HG02678 (cell line): Measurements from ENCODE around the gene SFTPB.
"Not testable (repeated sequence)": the region's sequence is repeated elsewhere in the genome, so short reads cannot be mapped to it uniquely, and the experiment has no call there.

Source experiments
- ATAC-seq: cut with Tn5 transposase; IDR thresholded peaks from one replicate; pipeline ENCODE4 v1.9.1; 2021; ENCODE audit warnings: mild to moderate bottlenecking, moderate library complexity; ENCODE audit not compliant: unreplicated experiment

SFTPB gene

GRCh38 chr2:85678377-85678776, 10.4 kb upstream of the SFTPB start:
- ATAC-seq: no peak

GRCh38 chr2:85675866-85676548, 8.0 kb upstream of the SFTPB start:
- no peak for ATAC-seq

GRCh38 chr2:85675427-85675826, 7.4 kb upstream of the SFTPB start:
- ATAC-seq: no peak

DNA sequence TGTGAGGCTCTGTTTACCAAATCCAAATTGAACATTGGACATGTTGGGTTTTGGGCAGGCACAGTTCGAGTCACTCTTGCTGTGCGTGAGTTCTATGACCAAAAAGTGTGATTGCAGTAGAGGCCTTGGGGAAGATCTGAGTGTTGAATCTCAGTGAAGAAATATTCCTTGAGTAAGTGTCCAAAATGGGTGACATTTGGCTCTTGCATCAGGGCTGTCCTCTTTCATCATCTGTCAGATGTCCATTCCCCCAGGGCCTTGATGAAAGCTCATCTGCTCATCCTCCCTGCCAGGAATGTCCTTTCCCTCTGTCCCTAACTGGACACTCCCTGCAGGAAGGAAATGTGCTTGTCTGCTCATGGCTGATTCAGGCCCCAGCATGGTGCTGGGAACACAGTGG, 6.4 kb upstream of the SFTPB start:
- no peak for ATAC-seq

DNA sequence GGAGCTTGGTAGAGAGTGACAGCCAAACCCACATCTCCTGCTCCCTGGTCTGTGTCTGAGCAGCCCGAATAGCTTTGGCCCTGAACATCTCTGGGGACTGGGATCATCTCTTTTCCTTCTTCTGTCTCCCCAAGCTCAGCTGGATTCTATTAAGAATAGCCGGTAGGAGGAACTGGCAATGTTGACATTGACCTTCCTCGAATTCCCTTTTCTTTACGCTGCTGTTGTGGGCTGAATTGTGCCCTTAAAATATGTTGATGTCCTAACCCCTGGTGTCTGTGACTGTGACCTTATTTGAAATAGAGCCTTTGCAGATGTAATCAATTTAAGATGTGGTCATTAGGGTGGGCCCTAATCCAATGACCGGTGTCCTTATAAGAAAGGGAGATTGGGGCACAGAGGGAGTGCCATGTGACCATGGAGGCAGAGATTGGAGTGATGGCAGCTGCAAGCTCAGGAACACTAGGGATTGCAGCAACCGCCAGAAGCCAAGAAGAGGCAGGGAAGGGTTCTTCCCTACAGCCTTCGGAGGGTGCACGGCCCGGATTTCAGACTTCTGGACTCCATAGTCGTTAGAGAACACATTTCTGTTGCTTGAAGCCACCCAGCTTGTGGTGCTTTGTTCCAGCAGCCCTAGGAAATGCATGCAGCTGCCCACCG, 5.8 kb upstream of the SFTPB start:
- ATAC-seq: no peak

DNA sequence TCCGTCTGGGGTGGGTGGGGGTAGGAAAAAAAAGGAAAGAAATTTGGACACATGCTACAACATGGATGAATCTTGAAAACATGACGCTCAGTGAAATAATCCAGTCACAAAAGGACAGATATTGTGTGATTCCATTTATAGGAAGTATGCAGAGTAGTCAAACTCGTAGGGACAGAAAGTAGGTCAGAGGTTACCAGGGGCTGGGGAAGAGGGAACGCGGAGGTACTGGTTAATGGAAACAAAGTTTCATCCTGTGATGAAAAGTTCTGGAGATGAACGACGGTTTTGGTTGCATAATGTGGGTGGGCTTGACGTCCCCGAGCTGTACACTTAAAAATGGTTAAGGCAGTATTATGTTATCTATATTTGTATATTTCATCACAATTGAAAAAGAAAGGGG, 4.5 kb upstream of the SFTPB start:
- no peak for ATAC-seq

DNA sequence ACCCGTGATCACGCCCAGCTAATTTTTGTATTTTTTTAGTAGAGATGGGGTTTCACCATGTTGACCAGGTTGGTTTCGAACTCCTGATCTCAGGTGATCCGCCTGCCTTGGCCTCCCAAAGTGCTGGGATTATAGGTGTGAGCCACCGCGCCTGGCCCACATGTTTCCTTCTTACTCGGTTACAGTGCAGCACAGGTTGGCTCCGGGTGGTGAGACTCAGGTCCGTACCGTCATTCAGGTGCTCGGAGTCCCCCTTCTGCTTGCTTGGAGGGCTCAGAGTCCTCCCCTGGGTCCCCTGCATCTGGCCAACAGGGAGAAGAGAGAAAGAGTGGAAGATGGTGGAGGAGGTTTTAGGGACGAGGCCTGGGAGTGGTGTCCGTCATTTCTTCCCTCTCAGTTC, 2.4 kb upstream of the SFTPB start:
- ATAC-seq: not testable (repeated sequence)

- peak; percentile 82 for ATAC-seq
These were observed 1.6 kb upstream of the SFTPB start for GRCh38 chr2:85669549-85669948.

- no peak for ATAC-seq
These were observed 801 bp upstream of the SFTPB start for GRCh38 chr2:85668857-85669142.

- ATAC-seq: no peak
These were observed 414 bp downstream of the SFTPB start for GRCh38 chr2:85667561-85668008.

GRCh38 chr2:85666435-85667316, 1.3 kb downstream of the SFTPB start:
- no peak for ATAC-seq

GRCh38 chr2:85666016-85666415, 2.0 kb downstream of the SFTPB start:
- ATAC-seq: no peak

DNA sequence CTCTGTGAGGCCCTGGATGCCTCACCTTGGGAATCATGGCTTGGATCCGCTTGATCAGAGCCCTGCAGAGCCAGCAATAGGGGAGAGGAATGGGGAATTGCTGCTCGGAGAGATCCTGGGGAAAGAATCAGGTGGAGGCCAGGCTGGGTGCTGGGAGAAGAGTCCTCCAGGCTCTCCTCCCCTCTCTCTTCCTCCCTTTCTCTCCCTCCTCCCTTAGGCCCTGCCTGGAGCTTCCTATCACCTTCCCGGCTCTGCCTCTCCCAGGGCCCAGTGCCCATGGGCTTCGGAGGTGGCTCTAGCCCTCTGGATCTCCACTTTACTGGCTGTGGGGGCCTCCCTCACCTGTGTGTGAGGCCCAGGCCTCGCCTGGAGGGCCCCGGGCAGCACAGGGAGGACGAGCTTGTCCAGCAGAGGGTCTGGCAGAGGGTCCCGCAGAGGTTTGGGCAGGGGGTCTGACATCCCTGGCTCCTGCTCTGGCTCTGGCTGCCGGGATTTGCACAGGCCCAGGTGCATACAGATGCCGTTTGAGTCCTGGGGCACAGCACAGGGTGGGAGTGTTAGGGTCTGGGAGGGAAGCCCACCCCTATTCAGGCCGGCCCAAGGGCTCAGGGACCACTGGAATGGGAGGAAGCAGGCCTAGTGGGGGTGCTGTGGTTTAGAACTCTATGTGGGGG, 2.6 kb downstream of the SFTPB start:
- no peak for ATAC-seq

- ATAC-seq: no peak
These were observed 4.1 kb downstream of the SFTPB start for GRCh38 chr2:85663594-85664565.

GRCh38 chr2:85662899-85663593, 5.0 kb downstream of the SFTPB start:
- ATAC-seq: no peak

- no peak for ATAC-seq
These were observed 6.7 kb downstream of the SFTPB start for GRCh38 chr2:85661139-85661858.

DNA sequence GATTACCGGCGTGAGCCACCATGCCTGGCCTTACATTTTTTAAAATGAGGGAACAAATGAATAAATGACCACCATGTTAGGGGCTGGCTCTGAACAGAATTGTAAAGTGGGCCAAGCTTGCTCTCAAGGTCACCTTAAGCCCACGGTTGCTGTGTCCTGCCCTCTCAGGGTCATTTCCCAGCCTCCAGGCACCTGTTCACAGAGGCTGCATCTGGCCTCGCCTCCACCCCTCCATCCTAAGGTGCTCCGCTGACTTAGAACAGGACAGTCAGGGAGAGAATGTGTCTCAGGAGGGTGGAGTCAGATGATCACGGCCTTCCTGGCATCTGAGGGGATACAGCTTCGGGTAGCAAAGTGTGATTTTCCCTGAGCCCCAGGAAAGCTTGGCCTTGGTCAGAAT, 7.3 kb downstream of the SFTPB start:
- no peak for ATAC-seq

GRCh38 chr2:85660301-85660700, 7.7 kb downstream of the SFTPB start:
- ATAC-seq: not testable (repeated sequence)
